NCI-H146 treated with DMSO at 0.1 percent for 48 hours (cell line): ENCODE measurements around the gene WASF3.

Experiments used
- DNase-seq: peaks from one replicate; lab custom pipeline; 2025; ENCODE audit not compliant: unreplicated experiment; lab: John Stamatoyannopoulos, UW

The WASF3 gene

GRCh38 chr13:26557393-26558073, at the start of gene WASF3:
Gene WASF3 (plus strand): TSS chr13:26557683. CDS start chr13:26642271, 84,588 bp downstream.
- peak; percentile 86 for DNase-seq

GRCh38 chr13:26508885-26509284, 48.6 kb upstream of the WASF3 start:
- DNase-seq = no peak

- no peak for DNase-seq
Measured at GRCh38 chr13:26509491-26509890, 48.0 kb upstream of the WASF3 start.

GRCh38 chr13:26513931-26514330, 43.6 kb upstream of the WASF3 start:
- no peak for DNase-seq

- no peak for DNase-seq
Measured at GRCh38 chr13:26515721-26516120, 41.8 kb upstream of the WASF3 start.

GRCh38 chr13:26517936-26518335, 39.5 kb upstream of the WASF3 start:
- no peak for DNase-seq

- DNase-seq = no peak
Measured at GRCh38 chr13:26518451-26518959, 39.0 kb upstream of the WASF3 start.

- DNase-seq = no peak
Measured at GRCh38 chr13:26522571-26522970, 34.9 kb upstream of the WASF3 start.

- no peak for DNase-seq
Measured at GRCh38 chr13:26523007-26523406, 34.5 kb upstream of the WASF3 start.

- no peak for DNase-seq
Measured at GRCh38 chr13:26525528-26525927, 32.0 kb upstream of the WASF3 start.

GRCh38 chr13:26526702-26527216, 30.7 kb upstream of the WASF3 start:
- no peak for DNase-seq

GRCh38 chr13:26528527-26528926, 29.0 kb upstream of the WASF3 start:
- peak; percentile 77 for DNase-seq

GRCh38 chr13:26529441-26529840, 28.0 kb upstream of the WASF3 start:
- peak; percentile 40 for DNase-seq

- peak; percentile 18 for DNase-seq
Measured at GRCh38 chr13:26531742-26532141, 25.7 kb upstream of the WASF3 start.

GRCh38 chr13:26534036-26534726, 23.3 kb upstream of the WASF3 start:
- DNase-seq = no peak

GRCh38 chr13:26538363-26539317, 18.8 kb upstream of the WASF3 start:
- DNase-seq = peak; percentile 48

- no peak for DNase-seq
Measured at GRCh38 chr13:26539738-26540292, 17.7 kb upstream of the WASF3 start.

- no peak for DNase-seq
Measured at GRCh38 chr13:26540334-26540733, 17.1 kb upstream of the WASF3 start.

GRCh38 chr13:26541041-26541440, 16.4 kb upstream of the WASF3 start:
- DNase-seq = no peak

GRCh38 chr13:26541678-26542568, 15.6 kb upstream of the WASF3 start:
- no peak for DNase-seq
